Measurements from ENCODE around the gene CFB.

- TF ChIP-seq CTCF (IDR thresholded peaks at IDR 0.05): no peak
- TF ChIP-seq EZH2phosphoT487 (IDR thresholded peaks at IDR 0.05): no peak
- TF ChIP-seq EZH2 (IDR thresholded peaks at IDR 0.05): no peak
These were observed 41.9 kb upstream of the CFB start for GRCh38 chr6:31903957-31904356.
